HG03521 (cell line): ENCODE results near the gene SORBS2.

ENCODE experiments used
- ATAC-seq: cut with Tn5 transposase; IDR thresholded peaks from one replicate; pipeline ENCODE4 v1.9.1; 2021; ENCODE audit warnings: mild to moderate bottlenecking, moderate library complexity; ENCODE audit not compliant: unreplicated experiment

The SORBS2 gene

GRCh38 chr4:185774845-185775680 is 36.9 kb downstream of the SORBS2 start:
- no peak for ATAC-seq

- ATAC-seq = no peak
Observed at GRCh38 chr4:185774131-185774653, 37.8 kb downstream of the SORBS2 start.

- no peak for ATAC-seq
Observed at GRCh38 chr4:185773419-185773818, 38.6 kb downstream of the SORBS2 start.

GRCh38 chr4:185772391-185773093 is 39.5 kb downstream of the SORBS2 start:
- no peak for ATAC-seq

- ATAC-seq = no peak
Observed at GRCh38 chr4:185771711-185772390, 40.1 kb downstream of the SORBS2 start.

- ATAC-seq = no peak
Observed at GRCh38 chr4:185767528-185767927, 44.5 kb downstream of the SORBS2 start.

GRCh38 chr4:185764876-185765275 is 47.1 kb downstream of the SORBS2 start:
- ATAC-seq = no peak

- ATAC-seq = no peak
Observed at GRCh38 chr4:185761352-185762235, 50.4 kb downstream of the SORBS2 start.

- ATAC-seq = no peak
Observed at GRCh38 chr4:185758807-185759206, 53.2 kb downstream of the SORBS2 start.

GRCh38 chr4:185755451-185755850 is 56.5 kb downstream of the SORBS2 start:
- ATAC-seq = no peak

- ATAC-seq = no peak
Observed at GRCh38 chr4:185754961-185755360, 57.0 kb downstream of the SORBS2 start.

GRCh38 chr4:185752872-185753271 is 59.1 kb downstream of the SORBS2 start:
- ATAC-seq = no peak

- no peak for ATAC-seq
Observed at GRCh38 chr4:185749858-185750257, 62.1 kb downstream of the SORBS2 start.

- ATAC-seq = no peak
Observed at GRCh38 chr4:185748901-185749390, 63.0 kb downstream of the SORBS2 start.

GRCh38 chr4:185745891-185746290 is 66.1 kb downstream of the SORBS2 start:
- no peak for ATAC-seq

GRCh38 chr4:185744946-185745345 is 67.0 kb downstream of the SORBS2 start:
- no peak for ATAC-seq

- no peak for ATAC-seq
Observed at GRCh38 chr4:185744488-185744862, 67.5 kb downstream of the SORBS2 start.

GRCh38 chr4:185743722-185744487 is 68.1 kb downstream of the SORBS2 start:
- no peak for ATAC-seq

- ATAC-seq = no peak
Observed at GRCh38 chr4:185742766-185743165, 69.2 kb downstream of the SORBS2 start.

GRCh38 chr4:185741795-185742194 is 70.2 kb downstream of the SORBS2 start:
- no peak for ATAC-seq
